Measurements from ENCODE around the gene NPAS3.

GRCh38 chr14:32934881-32935633 lies 3.6 kb upstream of the NPAS3 start:
- TF ChIP-seq CTCF (conservative IDR thresholded peaks at IDR 0.05; ENCODE audit: low read depth, low read length) (no peak), EZH2 (IDR thresholded peaks at IDR 0.05; ENCODE audit: borderline replicate concordance, low read depth, low read length, poor library complexity, severe bottlenecking) (no peak)
